HG03097 (cell line): Measurements from ENCODE around the gene ABCB10.
"Not testable (repeated sequence)": the region's sequence is repeated elsewhere in the genome, so short reads cannot be mapped to it uniquely, and the experiment has no call there.

ENCODE experiments used
- ATAC-seq: cut with Tn5 transposase; IDR thresholded peaks from one replicate; pipeline ENCODE4 v1.9.1; 2021; ENCODE audit not compliant: unreplicated experiment, low FRiP score

The ABCB10 gene

DNA sequence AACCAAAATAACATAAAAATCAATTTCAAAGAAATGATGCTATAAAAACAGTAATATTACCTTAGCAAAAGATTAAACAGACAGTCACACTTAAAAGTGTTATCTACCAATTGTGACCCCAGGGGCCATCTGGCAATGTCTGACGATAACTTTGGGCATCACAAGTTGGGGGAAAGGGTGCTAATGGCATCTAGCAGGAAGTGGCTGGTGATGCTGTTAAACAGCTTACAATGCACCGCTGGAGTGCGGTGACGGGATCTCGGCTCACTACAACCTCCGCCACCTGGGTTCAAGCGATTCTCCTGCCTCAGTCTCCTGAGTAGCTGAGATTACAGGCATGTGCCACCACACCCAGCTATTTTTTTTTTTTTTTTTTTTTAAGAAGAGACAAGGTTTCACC, 78.0 kb downstream of the ABCB10 start:
- peak; percentile 34 for ATAC-seq

- ATAC-seq, result peak; percentile 47
Observed at GRCh38 chr1:229479660-229480399, 78.7 kb downstream of the ABCB10 start.

- ATAC-seq, result peak; percentile 42
Observed at GRCh38 chr1:229478852-229479251, 79.7 kb downstream of the ABCB10 start.

- ATAC-seq, result not testable (repeated sequence)
Observed at GRCh38 chr1:229475859-229476258, 82.6 kb downstream of the ABCB10 start.

DNA sequence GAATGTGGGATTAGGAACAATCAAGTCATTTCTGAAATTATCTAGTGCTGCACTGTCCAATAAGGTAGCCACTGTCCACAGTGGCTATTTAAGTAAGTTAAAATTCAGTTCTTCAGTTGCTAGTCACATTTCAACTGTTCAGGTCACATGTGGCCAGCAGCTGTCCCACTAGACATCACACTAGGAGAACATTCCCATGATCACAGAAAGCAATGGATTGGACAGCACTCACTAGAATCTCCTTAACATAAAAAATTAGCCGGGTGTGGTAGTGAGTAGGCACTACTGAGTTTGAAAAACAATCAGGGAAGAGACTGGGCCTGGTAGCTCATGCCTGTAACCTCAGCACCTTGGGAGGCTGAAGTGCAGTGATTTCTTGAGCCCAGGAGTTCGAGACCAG, 84.0 kb downstream of the ABCB10 start:
- no peak for ATAC-seq

DNA sequence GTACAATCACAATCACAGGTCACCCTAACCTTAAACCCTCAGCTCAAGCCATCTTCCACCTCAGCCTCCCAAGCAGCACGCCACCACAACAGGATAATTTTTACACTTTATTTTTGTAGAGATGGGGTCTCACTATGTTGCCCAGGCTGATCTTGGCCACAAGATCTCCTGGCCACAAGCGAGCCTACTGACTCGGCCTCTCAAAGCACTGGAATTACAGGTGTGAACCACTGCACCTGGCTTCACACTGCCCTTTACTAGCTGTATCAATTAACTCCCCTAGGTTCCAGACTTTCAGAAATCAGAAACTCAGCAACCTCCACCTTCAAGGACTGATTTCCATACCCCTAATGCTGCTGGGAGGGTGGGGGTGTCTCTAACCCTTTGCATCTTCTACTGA, 87.3 kb downstream of the ABCB10 start:
- ATAC-seq, result no peak

GRCh38 chr1:229470406-229471043, 88.0 kb downstream of the ABCB10 start:
- ATAC-seq, result no peak

- ATAC-seq, result no peak
Observed at GRCh38 chr1:229466887-229467286, 91.6 kb downstream of the ABCB10 start.
